Adrenal gland (tissue), 12 donors: ENCODE results near the gene KCNK15. TPM values are rescaled to one million over a fixed set of nuclear protein-coding genes. Genes with fewer than 3 reads are reported as not detected.

Experiments
- DNase-seq, 7 donors: peaks; one replicate each; pipeline ENCODE4 v3.0.0-alpha.2; 2019 to 2020
- H3K27ac ChIP-seq, 5 donors: fragments of 200-600 bp; sonication (generic) in 4 of 5; 1 replicate in 3 of 5; 2 replicates in 2 of 5; pipeline versions ENCODE4 v1.5.1 to v1.8.0; 2016 to 2020; ENCODE audit warnings: mild to moderate bottlenecking in 1 of 5
- H3K27me3 ChIP-seq: fragments of 200-600 bp; 2 replicates; pipeline ENCODE4 v1.8.0; 2021
- H3K36me3 ChIP-seq, 2 donors: fragments of 200-600 bp; replicated peaks in 1 of 2; 1 replicate in 1 of 2; 2 replicates in 1 of 2; pipeline versions ENCODE4 v1.5.1 to v1.8.0; 2018 to 2022
- H3K4me1 ChIP-seq, 2 donors: fragments of 200-600 bp; replicated peaks in 1 of 2; 1 replicate in 1 of 2; 2 replicates in 1 of 2; pipeline versions ENCODE4 v1.5.1 to v1.8.0; 2018 to 2021
- H3K4me3 ChIP-seq, 4 donors: fragments of 200-600 bp; sonication (generic) in 3 of 4; one replicate each; pipeline ENCODE4 v1.5.1; 2016 to 2018
- H3K9me3 ChIP-seq, 3 donors: fragments of 200-600 bp; sonication (generic) in 1 of 3; replicated peaks in 1 of 3; 1 replicate in 2 of 3; 2 replicates in 1 of 3; pipeline versions ENCODE4 v1.5.1 to v1.8.0; 2016 to 2021
- CTCF ChIP-seq, 6 experiments: fragments of 450-650 bp in 4 of 6; fragments of 200-600 bp in 2 of 6; sonication (generic) in 1 of 6; IDR thresholded peaks; 1 replicate in 5 of 6; 2 replicates in 1 of 6; pipeline versions ENCODE4 v1.5.1 to v1.8.0; 2016 to 2021; ENCODE audit warnings: antibody characterized with exemption in 6 of 6, mild to moderate bottlenecking in 2 of 6, moderate library complexity in 1 of 6
- POLR2A ChIP-seq, 2 donors: fragments of 450-650 bp; IDR thresholded peaks; one replicate each; pipeline ENCODE4 v1.6.1; 2017; ENCODE audit warnings: antibody characterized with exemption in 2 of 2, mild to moderate bottlenecking in 2 of 2, moderate library complexity in 1 of 2
- WGBS, 4 donors: extraction: QIAGEN DNeasy Blood & Tissue Kit in 2 of 4; methylation state at CpG; one replicate each; pipeline versions ENCODE4 v1.1.5 to v1.1.7; 2013 to 2017; 5-methylcytosine and 5-hydroxymethylcytosine counted together
- intact Hi-C, 2 donors: fragments of 100-400 bp; cut with DNase I; formaldehyde crosslinking; loops; one replicate each; pipeline versions ENCODE4 v1.14.1 to v1.15.0; 2022 to 2023
- polyA plus RNA-seq, 3 donors: library from polyadenylated mRNA; stranded (reverse); fragments of 200-250 nt in 2 of 3; fragments of 350-450 nt in 1 of 3; fragmentation: Illumina TruSeq in 1 of 3; extraction: RNeasy Lipid Tissue Mini Kit (QIAGEN cat#74804) in 1 of 3; gene quantifications; one replicate each; pipeline ENCODE4 v1.2.3, GENCODE V29; 2013 to 2014
- total RNA-seq, 9 donors: library from RNA; depleted of rRNA in 4 of 9; stranded (reverse); fragments of >200 nt in 4 of 9; fragments of 120-200 nt in 1 of 9; fragmentation: NEBNext Ultra II Directional in 1 of 9; extraction: Animal tissue kit (Norgen Biotek cat#: 25700) in 1 of 9; gene quantifications; one replicate each; pipeline versions ENCODE4 v1.1.0 to v1.2.4, GENCODE V29; 2013 to 2023
- donor health status: healthy with polysubstance abuse.
- donor health status: Bipolar disorder and iron deficiency.
- donor health status: DM: yes; HTN: yes; CAD: no.
- donor health status: DM: no; HTN: no; CAD: no.
- donor health status: DM: no; HTN: no; CAD: no.
- donor health status: DM: yes; HTN: yes; CAD: no.

KCNK15 gene
- total and polyA plus RNA-seq, 12 donors = 0.42 to 11.0 (median 1.4) TPM

GRCh38 chr20:44746367-44747165 is 901 bp downstream of the KCNK15 start:
- Histone ChIP-seq H3K9me3 (no peaks in the 10 kb centered on the region), H3K36me3 (no peaks in the 10 kb centered on the region), H3K4me1 (peaks cover 6 to 23% of the 10 kb centered on the region in 2 donors), H3K27ac (no peak overlapping the region), H3K4me3 (peak overlapping the region in 3 of 4 donors; percentile 26 to 64 (median 52)), H3K27me3 (peaks cover 11% of the 10 kb centered on the region)
- TF ChIP-seq POLR2A (IDR thresholded peaks at IDR 0.05) (no peak), CTCF (IDR thresholded peaks at IDR 0.05) (no peak)
- intact Hi-C loops = loop anchor here in 1 of 2 donors (2.0 kb wide), 1 partner anchor 120 kb away; no protein-coding TSS in a partner anchor
- WGBS, 4 donors = 18 to 34% (median 23%) methylated on average over 9 to 12 of the region's 12 CpGs
- no peak for DNase-seq

GRCh38 chr20:44747166-44748004 is 1.7 kb downstream of the KCNK15 start:
- no peaks in the 10 kb centered on the region for H3K9me3 ChIP-seq
- WGBS, 4 donors = 8 to 14% (median 11%) methylated on average over 5 of the region's 5 CpGs
- TF ChIP-seq CTCF (IDR thresholded peaks at IDR 0.05) (peak; percentile 53 to 77 (median 67)), POLR2A (IDR thresholded peaks at IDR 0.05) (no peak)
- no peak overlapping the region for H3K27ac ChIP-seq
- peak; percentile 72 to 94 (median 82) for DNase-seq
- no peak overlapping the region for H3K4me3 ChIP-seq
- peaks cover 6 to 23% of the 10 kb centered on the region in 2 donors for H3K4me1 ChIP-seq
- H3K27me3 ChIP-seq = peaks cover 11% of the 10 kb centered on the region
- intact Hi-C loops = loop anchor here in 1 of 2 donors (2.0 kb wide), 1 partner anchor 119 kb away; no protein-coding TSS in a partner anchor
- no peaks in the 10 kb centered on the region for H3K36me3 ChIP-seq

GRCh38 chr20:44748005-44748370 is 2.3 kb downstream of the KCNK15 start:
- TF ChIP-seq CTCF (IDR thresholded peaks at IDR 0.05) (no peak), POLR2A (IDR thresholded peaks at IDR 0.05) (no peak)
- intact Hi-C loops = no loop called here
- no peaks in the 10 kb centered on the region for H3K36me3 ChIP-seq
- peaks cover 11% of the 10 kb centered on the region for H3K27me3 ChIP-seq
- WGBS, 4 donors = 68 to 79% (median 79%) methylated on average over 3 of the region's 3 CpGs
- no peaks in the 10 kb centered on the region for H3K9me3 ChIP-seq
- no peak for DNase-seq
- H3K4me1 ChIP-seq = peaks cover 6 to 23% of the 10 kb centered on the region in 2 donors
- H3K4me3 ChIP-seq = no peak overlapping the region
- no peak overlapping the region for H3K27ac ChIP-seq
